BJ (cell line): Measurements from ENCODE around the gene PRKCE. TPM values are rescaled to one million over a fixed set of nuclear protein-coding genes. Genes with fewer than 3 reads are reported as not detected.

Source experiments
- CTCF ChIA-PET: fragments of 350-600 bp; formaldehyde crosslinking; extraction: SDS; loops from one replicate; lab custom pipeline; 2021; ENCODE audit warnings: antibody characterized with exemption, inconsistent platforms; lab: Yijun Ruan, JAX
- POLR2A ChIA-PET: fragments of 300-600 bp; sonication (Branson Sonifier 250); formaldehyde crosslinking; extraction: SDS; loops from one replicate; lab custom pipeline; 2021; ENCODE audit warnings: antibody characterized with exemption; lab: Charles Lee
- DNase-seq: peaks from one replicate; pipeline ENCODE4 v3.0.0-alpha.2; 2011; ENCODE audit warnings: low read depth
- H3K27me3 ChIP-seq: 2 replicates; pipeline ENCODE4 v1.6.0; 2011; ENCODE audit warnings: low read length; ENCODE audit not compliant: control insufficient read depth, insufficient read depth
- H3K36me3 ChIP-seq: 2 replicates; pipeline ENCODE4 v1.5.1; 2011; ENCODE audit warnings: low read length; ENCODE audit not compliant: control insufficient read depth, insufficient read depth
- H3K4me3 ChIP-seq: 2 replicates; pipeline ENCODE4 v1.5.1; 2011; ENCODE audit warnings: low read depth, mild to moderate bottlenecking, control low read depth, low read length
- polyA minus RNA-seq: library from RNA; depleted of rRNA, polyadenylated mRNA; stranded (reverse); fragments of >200 nt; gene quantifications from 2 replicates; pipeline ENCODE4 v1.2.3, GENCODE V29; 2011; rRNA and poly(A)+ RNA removed
- polyA plus RNA-seq: library from polyadenylated mRNA; depleted of rRNA; stranded (reverse); fragments of >200 nt; gene quantifications from 2 replicates; pipeline ENCODE4 v1.2.3, GENCODE V29; 2011; rRNA removed
- TF ChIP-seq, protein P1 (sequence below): IDR thresholded peaks from 2 replicates; pipeline ENCODE4 v1.5.1; 2011; ENCODE audit warnings: low read depth, mild to moderate bottlenecking, control low read depth, inconsistent platforms, low read length, moderate library complexity; ENCODE audit not compliant: insufficient read depth

The PRKCE gene
- polyA plus RNA-seq = 17.1 and 19.7 TPM in 2 replicates
- polyA minus RNA-seq = 31.5 and 34.1 TPM in 2 replicates

DNA sequence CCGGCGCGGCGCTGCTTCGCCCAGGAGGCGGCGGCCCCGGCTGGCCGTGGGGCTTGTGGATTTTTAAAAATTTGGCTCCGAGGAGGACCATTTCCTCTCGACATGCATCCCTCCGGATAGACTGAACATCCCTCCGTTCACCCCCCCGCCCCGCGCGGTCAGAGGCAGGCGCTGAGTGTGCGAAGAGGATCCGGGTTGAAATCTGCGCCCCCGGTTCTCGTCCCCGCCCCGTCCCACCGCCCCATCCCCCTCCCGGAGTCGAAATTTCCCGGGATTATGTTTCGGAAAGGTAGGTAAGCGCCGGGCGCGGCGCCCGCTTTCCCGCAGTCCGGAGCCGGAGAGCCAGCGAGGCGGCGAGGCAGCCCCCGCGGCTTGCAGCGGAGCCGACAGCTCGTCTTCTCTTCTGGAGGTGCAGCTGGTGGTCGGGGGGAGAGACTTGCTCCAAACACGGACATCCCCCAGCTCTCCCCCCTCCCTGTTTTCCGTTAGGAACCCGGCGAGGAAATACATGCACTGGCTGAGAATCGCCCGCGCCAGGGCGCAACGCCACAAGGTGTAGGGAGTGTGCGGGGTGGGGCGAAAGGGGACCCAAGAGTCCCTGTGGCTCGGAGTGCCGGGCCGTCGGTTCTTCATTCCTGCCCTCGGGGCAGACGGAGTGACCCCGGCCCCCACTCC lies at the start of gene PRKCE:
PRKCE (plus strand) TSS at position 261 of the 675 bp plus-strand sequence.
- TF ChIP-seq, protein P1, sequence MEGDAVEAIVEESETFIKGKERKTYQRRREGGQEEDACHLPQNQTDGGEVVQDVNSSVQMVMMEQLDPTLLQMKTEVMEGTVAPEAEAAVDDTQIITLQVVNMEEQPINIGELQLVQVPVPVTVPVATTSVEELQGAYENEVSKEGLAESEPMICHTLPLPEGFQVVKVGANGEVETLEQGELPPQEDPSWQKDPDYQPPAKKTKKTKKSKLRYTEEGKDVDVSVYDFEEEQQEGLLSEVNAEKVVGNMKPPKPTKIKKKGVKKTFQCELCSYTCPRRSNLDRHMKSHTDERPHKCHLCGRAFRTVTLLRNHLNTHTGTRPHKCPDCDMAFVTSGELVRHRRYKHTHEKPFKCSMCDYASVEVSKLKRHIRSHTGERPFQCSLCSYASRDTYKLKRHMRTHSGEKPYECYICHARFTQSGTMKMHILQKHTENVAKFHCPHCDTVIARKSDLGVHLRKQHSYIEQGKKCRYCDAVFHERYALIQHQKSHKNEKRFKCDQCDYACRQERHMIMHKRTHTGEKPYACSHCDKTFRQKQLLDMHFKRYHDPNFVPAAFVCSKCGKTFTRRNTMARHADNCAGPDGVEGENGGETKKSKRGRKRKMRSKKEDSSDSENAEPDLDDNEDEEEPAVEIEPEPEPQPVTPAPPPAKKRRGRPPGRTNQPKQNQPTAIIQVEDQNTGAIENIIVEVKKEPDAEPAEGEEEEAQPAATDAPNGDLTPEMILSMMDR = no peak
- Histone ChIP-seq H3K4me3 (peak within 1 kb of the TSS; percentile 83), H3K27me3 (no peaks in the 10 kb centered on the region), H3K36me3 (no peaks in the 10 kb centered on the region)
- ChIA-PET POLR2A (no interaction called here), CTCF (interaction anchor here (0.9 to 2.9 kb wide), 3 partner anchors 108 to 127 kb away, joined by 3 to 19 read pairs (median 9); no protein-coding TSS in a partner anchor)
- no peak for DNase-seq

DNA sequence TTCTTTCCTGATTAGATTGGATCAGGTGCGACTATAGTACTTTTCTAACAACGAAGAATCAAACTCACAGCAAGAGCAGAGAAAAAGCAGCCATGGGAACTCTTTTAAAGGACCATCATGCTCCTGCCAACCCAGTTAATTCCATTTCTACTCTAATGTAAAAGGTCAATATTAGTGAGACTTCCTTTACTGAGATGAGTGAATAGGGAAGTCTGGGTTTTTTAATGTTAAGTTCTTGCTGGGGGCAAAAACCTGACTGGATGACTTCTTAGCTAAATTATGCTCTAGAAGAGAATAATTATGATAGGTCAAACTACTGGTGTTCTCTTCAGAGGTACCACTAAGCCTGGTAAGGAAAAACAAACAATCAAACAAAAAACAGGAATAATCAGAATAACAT lies 48.9 kb upstream of the PRKCE start:
- H3K27me3 ChIP-seq = no peaks in the 10 kb centered on the region
- H3K36me3 ChIP-seq = peaks cover 5% of the 10 kb centered on the region
- TF ChIP-seq, protein P1 = no peak
- DNase-seq = no peak
- CTCF ChIA-PET = interaction anchor here (0.9 kb wide), 1 partner anchor 335 kb away, joined by 3 read pairs; no protein-coding TSS in a partner anchor
- POLR2A ChIA-PET = no interaction called here
- no peak overlapping the region for H3K4me3 ChIP-seq

DNA sequence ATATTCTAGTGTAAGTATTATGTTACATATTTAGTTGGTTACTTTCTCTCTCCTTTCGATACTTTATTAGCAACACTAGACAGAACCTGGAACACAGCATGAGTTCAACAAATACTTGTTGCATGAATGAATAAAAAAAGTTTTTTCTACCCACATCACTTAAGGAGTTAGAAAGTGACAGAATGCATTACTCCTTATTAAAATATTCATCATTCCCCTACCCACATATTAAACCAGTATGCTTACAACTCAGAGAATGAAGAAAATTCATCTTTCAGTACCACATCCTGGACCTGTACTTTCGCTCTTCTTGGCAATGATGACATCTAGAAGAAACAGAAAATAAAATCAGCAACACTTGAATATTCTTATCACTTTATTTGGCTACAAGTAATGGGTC lies 46.4 kb upstream of the PRKCE start:
- ChIA-PET CTCF (no interaction called here), POLR2A (interaction anchor here (0.6 kb wide), 1 partner anchor 1697 kb away, joined by 3 read pairs; no protein-coding TSS in a partner anchor)
- Histone ChIP-seq H3K4me3 (no peak overlapping the region), H3K36me3 (peaks cover 3% of the 10 kb centered on the region), H3K27me3 (no peaks in the 10 kb centered on the region)
- no peak for DNase-seq
- TF ChIP-seq, protein P1 = no peak

DNA sequence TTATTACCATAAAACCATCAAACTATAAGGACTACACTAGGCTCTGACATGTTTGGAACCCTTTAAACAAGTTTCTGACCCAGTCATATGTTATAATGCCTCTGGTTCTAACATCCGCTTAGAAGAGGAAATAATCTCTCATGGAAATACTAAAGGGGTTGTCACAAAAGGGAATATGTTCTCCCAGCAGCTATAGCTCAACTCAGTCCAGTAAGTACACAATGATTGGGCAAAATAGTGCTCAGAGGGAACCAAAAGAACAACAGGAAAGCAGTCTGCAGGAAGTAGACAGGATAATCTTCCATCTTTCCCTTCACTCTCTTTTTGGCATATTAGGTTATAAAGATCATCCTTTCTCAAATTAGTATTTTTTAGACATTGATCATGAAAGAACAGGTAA lies 44.7 kb upstream of the PRKCE start:
- TF ChIP-seq, protein P1 = no peak
- ChIA-PET CTCF (interaction anchor here (1.0 to 2.3 kb wide), 4 partner anchors 9 to 21 kb away, joined by 4 to 11 read pairs (median 8); no protein-coding TSS in a partner anchor), POLR2A (no interaction called here)
- no peak for DNase-seq
- Histone ChIP-seq H3K36me3 (peaks cover 1% of the 10 kb centered on the region), H3K4me3 (no peak overlapping the region), H3K27me3 (no peaks in the 10 kb centered on the region)

DNA sequence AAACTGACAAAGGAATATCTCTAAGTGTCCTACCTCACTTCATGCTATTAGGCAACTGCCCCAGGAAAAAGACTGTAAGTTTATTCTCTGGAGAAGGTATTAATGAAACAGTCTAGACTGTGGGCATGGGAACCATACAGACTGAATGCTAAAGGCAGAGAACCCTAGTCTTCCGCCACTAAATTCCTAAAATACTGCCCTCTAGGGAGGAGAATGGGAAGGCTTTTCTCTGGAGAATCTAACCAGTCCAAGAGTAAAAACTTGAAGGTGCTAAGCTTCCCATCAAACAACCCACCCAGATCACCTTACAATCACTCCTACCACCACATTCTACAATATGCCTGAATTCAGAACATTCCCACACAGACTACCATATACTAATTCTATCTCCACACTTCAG lies 43.8 kb upstream of the PRKCE start:
- TF ChIP-seq, protein P1 = peak; percentile 45
- peaks cover 1% of the 10 kb centered on the region for H3K36me3 ChIP-seq
- no peak overlapping the region for H3K4me3 ChIP-seq
- ChIA-PET CTCF (interaction anchor here (0.9 to 2.3 kb wide), 6 partner anchors 10 to 24 kb away, joined by 3 to 11 read pairs (median 6); no protein-coding TSS in a partner anchor), POLR2A (no interaction called here)
- DNase-seq = no peak
- H3K27me3 ChIP-seq = no peaks in the 10 kb centered on the region
